Upper lobe of left lung (tissue), 6 donors: ENCODE results near the gene TMEM132A. TPM values are rescaled to one million over a fixed set of nuclear protein-coding genes. Genes with fewer than 3 reads are reported as not detected.

ENCODE experiments used
- ATAC-seq, 2 donors: fragments of 200-7000 bp; cut with Tn5 transposase; one replicate each; pipeline ENCODE4 v1.9.1; 2022; ENCODE audit warnings: mild to moderate bottlenecking in 2 of 2, moderate library complexity in 2 of 2; ENCODE audit not compliant: low FRiP score in 2 of 2
- DNase-seq, 2 donors: peaks; one replicate each; pipeline ENCODE4 v3.0.0-alpha.2; 2019 to 2020
- H3K27ac ChIP-seq, 4 donors: fragments of 200-600 bp; sonication (generic); one replicate each; pipeline ENCODE4 v1.5.1; 2016 to 2019
- H3K27me3 ChIP-seq, 4 donors: fragments of 200-600 bp; sonication (generic); one replicate each; pipeline ENCODE4 v1.5.1; 2017 to 2019
- H3K36me3 ChIP-seq, 4 donors: fragments of 200-600 bp; sonication (generic); one replicate each; pipeline ENCODE4 v1.5.1; 2016 to 2019
- H3K4me1 ChIP-seq, 4 donors: fragments of 200-600 bp; sonication (generic); one replicate each; pipeline ENCODE4 v1.5.1; 2018 to 2019
- H3K4me3 ChIP-seq, 4 donors: fragments of 200-600 bp; sonication (generic); one replicate each; pipeline ENCODE4 v1.5.1; 2017 to 2019; ENCODE audit warnings: mild to moderate bottlenecking in 2 of 4, moderate library complexity in 1 of 4
- H3K9me3 ChIP-seq, 4 donors: fragments of 200-600 bp; sonication (generic); one replicate each; pipeline ENCODE4 v1.5.1; 2018 to 2019
- EP300 ChIP-seq, 4 donors: sonication (generic); formaldehyde crosslinking; IDR thresholded peaks; one replicate each; pipeline ENCODE4 v1.5.1; 2017; ENCODE audit warnings: antibody characterized with exemption in 4 of 4, control low read depth in 2 of 4
- POLR2A ChIP-seq, 4 donors: fragments of 450-650 bp; IDR thresholded peaks; one replicate each; pipeline ENCODE4 v1.5.1; 2016 to 2017; ENCODE audit warnings: antibody characterized with exemption in 4 of 4, mild to moderate bottlenecking in 2 of 4
- POLR2AphosphoS5 ChIP-seq, 2 donors: sonication (generic); formaldehyde crosslinking; IDR thresholded peaks; one replicate each; pipeline ENCODE4 v1.5.1; 2017; ENCODE audit warnings: antibody characterized with exemption in 2 of 2
- WGBS, 2 donors: methylation state at CpG; one replicate each; pipeline ENCODE4 v1.1.5; 2017 to 2018; 5-methylcytosine and 5-hydroxymethylcytosine counted together
- total RNA-seq, 6 donors: library from RNA; depleted of rRNA in 4 of 6; stranded (reverse); fragments of >200 nt in 4 of 6; gene quantifications; one replicate each; pipeline versions ENCODE4 v1.1.0 to v1.2.1, GENCODE V29; 2016 to 2021
- TF ChIP-seq, protein P1 (sequence below), 6 experiments: fragments of 450-650 bp in 4 of 6; fragments of 200-600 bp in 2 of 6; sonication (generic) in 2 of 6; IDR thresholded peaks; one replicate each; pipeline ENCODE4 v1.5.1; 2016 to 2019; ENCODE audit warnings: antibody characterized with exemption in 6 of 6
- donor health status: DM: no; HTN: no; CAD: no; lungs with moderate emphysema.
- donor health status: DM: no; HTN: yes; CAD: no; lungs with severe emphysema.

Gene TMEM132A
- total RNA-seq, 6 donors from 2014 or later, result 3.6 to 18.2 (median 9.4) TPM

GRCh38 chr11:60951606-60951903 is 27.3 kb downstream of the TMEM132A start:
- DNase-seq, result no peak
- ATAC-seq, result peak in 1 of 2 donors; percentile 11
- Histone ChIP-seq H3K4me3 (peak overlapping the region; percentile 46 to 71 (median 55)), H3K27me3 (no peaks in the 10 kb centered on the region), H3K4me1 (peaks cover 22 to 44% (median 32%) of the 10 kb centered on the region in 4 donors), H3K9me3 (no peaks in the 10 kb centered on the region), H3K36me3 (peaks cover 0 to 2% (median under 1%) of the 10 kb centered on the region in 4 donors), H3K27ac (peak overlapping the region; percentile 89 to 99 (median 94))
- TF ChIP-seq, protein P1, sequence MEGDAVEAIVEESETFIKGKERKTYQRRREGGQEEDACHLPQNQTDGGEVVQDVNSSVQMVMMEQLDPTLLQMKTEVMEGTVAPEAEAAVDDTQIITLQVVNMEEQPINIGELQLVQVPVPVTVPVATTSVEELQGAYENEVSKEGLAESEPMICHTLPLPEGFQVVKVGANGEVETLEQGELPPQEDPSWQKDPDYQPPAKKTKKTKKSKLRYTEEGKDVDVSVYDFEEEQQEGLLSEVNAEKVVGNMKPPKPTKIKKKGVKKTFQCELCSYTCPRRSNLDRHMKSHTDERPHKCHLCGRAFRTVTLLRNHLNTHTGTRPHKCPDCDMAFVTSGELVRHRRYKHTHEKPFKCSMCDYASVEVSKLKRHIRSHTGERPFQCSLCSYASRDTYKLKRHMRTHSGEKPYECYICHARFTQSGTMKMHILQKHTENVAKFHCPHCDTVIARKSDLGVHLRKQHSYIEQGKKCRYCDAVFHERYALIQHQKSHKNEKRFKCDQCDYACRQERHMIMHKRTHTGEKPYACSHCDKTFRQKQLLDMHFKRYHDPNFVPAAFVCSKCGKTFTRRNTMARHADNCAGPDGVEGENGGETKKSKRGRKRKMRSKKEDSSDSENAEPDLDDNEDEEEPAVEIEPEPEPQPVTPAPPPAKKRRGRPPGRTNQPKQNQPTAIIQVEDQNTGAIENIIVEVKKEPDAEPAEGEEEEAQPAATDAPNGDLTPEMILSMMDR (IDR thresholded peaks at IDR 0.05), result no peak
- TF ChIP-seq EP300 (IDR thresholded peaks at IDR 0.05) (no peak), POLR2AphosphoS5 (IDR thresholded peaks at IDR 0.05) (no peak), POLR2A (IDR thresholded peaks at IDR 0.05) (no peak)
- 2 to 12% methylated on average over 8 of the region's 8 CpGs for WGBS, 2 donors

DNA sequence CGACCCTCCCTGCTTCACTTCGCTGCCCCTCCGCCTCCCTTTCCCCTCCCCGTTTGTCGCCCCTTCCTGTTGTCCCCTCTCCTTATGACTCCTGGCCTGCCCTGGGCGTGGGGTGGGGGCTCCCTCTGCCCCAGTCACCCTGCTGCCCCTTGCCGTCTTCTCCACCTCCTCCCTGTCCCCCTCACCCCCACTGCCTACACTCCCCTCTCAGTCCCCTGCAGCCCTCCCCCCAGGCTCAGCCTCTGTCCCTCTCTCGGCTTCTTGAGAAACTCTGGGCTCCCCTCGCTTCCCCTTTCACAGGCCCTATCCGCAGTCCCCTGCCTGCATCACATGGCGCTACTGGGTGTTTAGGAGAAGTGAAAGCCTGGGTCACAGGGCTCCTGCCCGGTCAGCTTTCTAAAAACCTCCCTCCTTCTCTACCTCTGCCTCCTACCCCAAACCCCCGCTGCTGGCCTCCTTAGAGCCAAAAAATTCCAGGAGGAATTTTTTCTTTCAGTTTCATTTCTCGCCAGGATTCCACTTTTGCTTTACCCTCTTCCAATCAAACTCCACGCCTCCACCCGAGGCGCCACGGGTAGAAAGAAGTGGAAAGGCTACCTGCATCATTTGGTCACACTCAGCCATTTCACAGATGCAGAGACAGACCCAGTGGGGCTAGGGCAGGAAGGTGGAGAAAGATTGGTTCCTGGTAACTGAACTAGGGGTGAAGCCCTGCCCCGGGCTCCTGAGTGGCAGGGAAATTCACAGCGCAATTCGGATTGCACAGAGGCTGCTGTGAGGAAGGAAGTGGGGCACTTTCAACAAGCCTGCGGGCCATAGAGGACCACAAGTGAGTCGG is 27.9 kb downstream of the TMEM132A start, which contains the start of gene SLC15A3:
Gene SLC15A3 (minus strand): TSS at position 273 of the 838 bp plus-strand sequence. CDS start 625 bp downstream, outside the sequence.
- TF ChIP-seq POLR2AphosphoS5 (IDR thresholded peaks at IDR 0.05), result peak; percentile 58 to 60
- TF ChIP-seq, protein P1 (IDR thresholded peaks at IDR 0.05), result no peak
- TF ChIP-seq POLR2A (IDR thresholded peaks at IDR 0.05), result peak in 1 of 4 donors; percentile 52
- TF ChIP-seq EP300 (IDR thresholded peaks at IDR 0.05), result no peak
- H3K36me3 ChIP-seq, result no peaks in the 10 kb centered on the region
- H3K4me3 ChIP-seq, result peak within 1 kb of the TSS; percentile 54 to 74 (median 64)
- WGBS, 2 donors, result 4 to 7% methylated on average over 23 of the region's 23 CpGs
- no peaks in the 10 kb centered on the region for H3K9me3 ChIP-seq
- peak within 1 kb of the TSS; percentile 89 to 99 (median 94) for H3K27ac ChIP-seq
- H3K27me3 ChIP-seq, result no peaks in the 10 kb centered on the region
- peak; percentile 69 to 87 for DNase-seq
- peaks cover 22 to 44% (median 32%) of the 10 kb centered on the region in 4 donors for H3K4me1 ChIP-seq
- peak; percentile 87 to 88 for ATAC-seq

DNA sequence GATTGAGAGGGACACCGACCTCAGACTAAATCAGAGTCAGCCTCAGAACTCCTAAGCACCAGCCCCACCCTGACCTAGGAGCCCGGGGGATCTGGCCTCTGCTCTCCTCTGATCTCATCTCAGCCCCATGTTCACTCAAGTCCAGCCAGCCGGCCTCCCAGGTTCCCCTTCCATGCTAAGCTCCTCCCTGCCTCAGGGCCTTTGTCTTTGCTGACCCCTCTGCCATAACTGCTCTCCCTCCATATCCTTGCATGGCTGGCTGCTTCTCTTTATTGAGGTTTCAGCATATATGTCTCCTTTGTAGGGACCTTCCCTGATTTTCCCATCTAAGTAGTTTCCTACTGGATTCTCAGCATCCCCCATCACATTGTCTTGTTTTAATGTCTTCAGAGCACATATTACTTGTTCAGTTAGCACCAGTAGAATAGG is 28.5 kb downstream of the TMEM132A start:
- Histone ChIP-seq H3K27ac (peak overlapping the region; percentile 89 to 99 (median 94)), H3K4me1 (peaks cover 22 to 38% (median 28%) of the 10 kb centered on the region in 4 donors), H3K9me3 (no peaks in the 10 kb centered on the region), H3K4me3 (peak overlapping the region; percentile 46 to 71 (median 55)), H3K27me3 (no peaks in the 10 kb centered on the region), H3K36me3 (no peaks in the 10 kb centered on the region)
- TF ChIP-seq, protein P1 (IDR thresholded peaks at IDR 0.05), result no peak
- no peak for TF ChIP-seq POLR2A (IDR thresholded peaks at IDR 0.05)
- no peak for TF ChIP-seq EP300 (IDR thresholded peaks at IDR 0.05)
- TF ChIP-seq POLR2AphosphoS5 (IDR thresholded peaks at IDR 0.05), result no peak
- ATAC-seq (no peak), DNase-seq (no peak)
- WGBS, 2 donors, result 15 to 29% methylated on average over 3 of the region's 3 CpGs

DNA sequence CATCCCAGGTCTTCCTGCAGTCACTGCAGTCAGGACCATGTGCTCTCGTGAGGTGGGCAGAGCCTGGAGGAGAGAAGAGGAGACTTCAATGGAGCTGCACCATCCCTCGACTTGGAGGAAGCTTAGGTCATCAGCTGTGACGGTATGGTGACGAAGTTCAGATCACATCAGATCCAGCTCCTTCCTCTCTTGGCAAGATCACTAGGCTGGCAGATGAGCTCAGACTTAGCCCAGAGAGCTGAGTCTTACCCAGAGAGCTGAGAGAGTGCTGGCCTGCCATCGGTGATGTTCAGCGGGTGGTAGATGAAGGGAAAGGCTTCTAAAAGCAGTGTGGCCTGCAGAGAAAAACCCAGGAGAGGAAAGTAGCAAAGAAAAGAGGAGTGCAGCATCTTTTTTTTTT is 29.5 kb downstream of the TMEM132A start:
- H3K27me3 ChIP-seq, result no peaks in the 10 kb centered on the region
- peaks cover 17 to 27% (median 24%) of the 10 kb centered on the region in 4 donors for H3K4me1 ChIP-seq
- TF ChIP-seq POLR2A (IDR thresholded peaks at IDR 0.05), result peak in 1 of 4 donors; percentile 45
- no peak for TF ChIP-seq EP300 (IDR thresholded peaks at IDR 0.05)
- TF ChIP-seq, protein P1 (IDR thresholded peaks at IDR 0.05), result no peak
- peak; percentile 12 to 32 for TF ChIP-seq POLR2AphosphoS5 (IDR thresholded peaks at IDR 0.05)
- H3K27ac ChIP-seq, result peak overlapping the region; percentile 89 to 99 (median 94)
- ATAC-seq, result peak; percentile 29 to 46
- WGBS, 2 donors, result 63 to 70% methylated on average over 6 of the region's 6 CpGs
- DNase-seq, result peak in 1 of 2 donors; percentile 66
- no peaks in the 10 kb centered on the region for H3K9me3 ChIP-seq
- no peak overlapping the region for H3K4me3 ChIP-seq
- H3K36me3 ChIP-seq, result no peaks in the 10 kb centered on the region
